GM21825 (cell line): ENCODE measurements around the gene POLR1G.
"Not testable (repeated sequence)": the region's sequence is repeated elsewhere in the genome, so short reads cannot be mapped to it uniquely, and the experiment has no call there.

ENCODE experiments used
- ATAC-seq: cut with Tn5 transposase; IDR thresholded peaks from one replicate; pipeline ENCODE4 v1.9.1; 2021; ENCODE audit warnings: mild to moderate bottlenecking, moderate library complexity; ENCODE audit not compliant: unreplicated experiment

Gene POLR1G

DNA sequence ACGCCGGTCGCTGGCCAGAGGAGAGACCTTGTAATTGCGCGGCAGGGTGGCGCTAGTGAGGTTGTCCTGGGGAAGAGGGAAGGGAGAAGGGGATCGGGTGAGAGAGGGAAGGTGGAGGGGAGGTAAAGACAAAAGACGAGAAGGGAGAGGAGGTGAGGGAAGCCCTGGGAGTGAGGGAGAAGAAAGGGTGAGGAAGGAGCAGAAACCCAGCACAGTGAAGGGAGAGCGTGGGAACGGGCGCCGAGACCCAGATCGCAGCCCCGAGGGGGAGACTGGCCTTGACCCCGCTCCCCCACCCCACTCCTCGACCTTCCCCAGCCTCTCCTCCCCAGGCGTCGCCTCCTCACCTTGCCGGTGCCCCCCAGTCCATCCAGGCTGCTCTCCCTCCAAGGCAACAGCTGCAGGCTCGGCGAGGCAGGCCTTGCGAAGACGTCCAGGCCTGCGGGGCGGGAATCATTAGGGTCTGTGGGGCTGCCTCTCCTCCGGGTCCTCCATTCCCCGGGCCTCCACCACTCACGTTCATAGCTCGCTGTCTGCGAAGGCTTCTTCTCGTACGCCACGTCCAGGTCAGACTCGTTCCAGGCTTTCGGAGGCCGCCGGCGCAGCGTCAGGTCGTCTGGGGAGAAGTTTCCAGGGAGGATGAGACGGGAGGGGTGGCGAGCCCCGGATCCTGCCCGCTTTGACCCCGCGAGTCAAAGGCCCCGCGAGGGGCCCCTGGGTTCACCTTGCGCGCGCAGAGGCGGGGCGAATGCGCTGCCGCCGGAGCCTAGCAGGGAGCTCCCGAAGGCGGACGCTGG is 10.4 kb upstream of the POLR1G start:
- ATAC-seq = no peak

DNA sequence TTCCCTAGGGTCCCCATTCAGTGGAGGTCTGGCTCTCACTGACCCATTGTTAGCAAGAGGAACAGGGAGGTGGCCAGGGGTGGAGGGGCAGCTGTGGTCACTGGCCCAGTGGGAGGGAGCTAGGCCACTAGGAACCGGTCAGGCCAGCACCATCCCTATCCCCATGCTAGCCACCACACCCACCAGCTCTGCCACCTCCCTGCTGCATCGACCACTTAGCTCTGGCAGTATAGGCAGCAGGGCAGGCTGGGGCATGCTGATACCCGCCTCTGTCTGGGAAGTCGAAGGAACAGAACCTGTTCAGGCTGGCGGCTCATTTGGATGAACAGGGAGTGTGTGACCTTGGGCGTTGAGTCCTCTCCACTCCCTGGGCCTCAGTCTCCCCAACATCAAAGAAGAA is 6.3 kb upstream of the POLR1G start:
- ATAC-seq = no peak

- ATAC-seq = no peak
Measured at GRCh38 chr19:45401815-45402214, 4.6 kb upstream of the POLR1G start.

DNA sequence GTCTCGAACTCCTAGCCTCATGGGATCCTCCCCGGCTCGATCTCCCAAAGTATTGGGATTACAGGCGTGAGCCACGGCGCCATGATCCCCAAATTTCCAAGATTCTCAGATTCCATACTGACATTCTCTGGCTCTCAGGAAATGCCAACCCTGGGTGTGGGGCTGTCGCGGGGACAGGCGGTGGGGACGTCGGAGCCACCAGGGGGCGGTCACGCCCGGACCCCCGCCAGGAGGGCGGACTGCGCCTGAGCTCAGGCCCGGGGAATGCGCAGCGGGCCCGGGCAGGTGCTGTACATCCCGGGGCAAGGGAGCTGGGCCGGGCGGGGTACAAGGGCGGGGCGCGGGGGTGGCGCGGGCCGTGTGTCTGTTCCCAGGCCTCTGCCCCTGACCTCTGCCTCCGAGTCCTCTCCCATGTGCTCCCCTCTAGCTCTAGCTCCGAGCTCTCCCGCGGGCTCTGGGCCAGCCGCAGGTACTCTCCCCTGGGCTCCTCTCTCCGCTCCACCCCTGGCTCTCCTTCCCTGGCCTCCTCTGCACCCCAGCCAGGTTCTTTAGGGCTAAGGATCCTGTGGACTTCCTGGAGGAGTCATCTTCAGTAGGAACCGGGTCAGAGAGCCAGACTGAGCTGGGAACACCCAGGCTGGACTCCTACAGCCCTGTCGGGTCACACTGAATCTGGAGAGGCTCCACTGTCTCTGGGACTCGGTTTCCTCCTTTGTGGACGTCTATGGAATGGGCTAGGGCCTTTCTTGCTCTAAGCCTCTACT is 4.0 kb upstream of the POLR1G start:
- ATAC-seq = no peak

- no peak for ATAC-seq
Measured at GRCh38 chr19:45403272-45403671, 3.2 kb upstream of the POLR1G start.

DNA sequence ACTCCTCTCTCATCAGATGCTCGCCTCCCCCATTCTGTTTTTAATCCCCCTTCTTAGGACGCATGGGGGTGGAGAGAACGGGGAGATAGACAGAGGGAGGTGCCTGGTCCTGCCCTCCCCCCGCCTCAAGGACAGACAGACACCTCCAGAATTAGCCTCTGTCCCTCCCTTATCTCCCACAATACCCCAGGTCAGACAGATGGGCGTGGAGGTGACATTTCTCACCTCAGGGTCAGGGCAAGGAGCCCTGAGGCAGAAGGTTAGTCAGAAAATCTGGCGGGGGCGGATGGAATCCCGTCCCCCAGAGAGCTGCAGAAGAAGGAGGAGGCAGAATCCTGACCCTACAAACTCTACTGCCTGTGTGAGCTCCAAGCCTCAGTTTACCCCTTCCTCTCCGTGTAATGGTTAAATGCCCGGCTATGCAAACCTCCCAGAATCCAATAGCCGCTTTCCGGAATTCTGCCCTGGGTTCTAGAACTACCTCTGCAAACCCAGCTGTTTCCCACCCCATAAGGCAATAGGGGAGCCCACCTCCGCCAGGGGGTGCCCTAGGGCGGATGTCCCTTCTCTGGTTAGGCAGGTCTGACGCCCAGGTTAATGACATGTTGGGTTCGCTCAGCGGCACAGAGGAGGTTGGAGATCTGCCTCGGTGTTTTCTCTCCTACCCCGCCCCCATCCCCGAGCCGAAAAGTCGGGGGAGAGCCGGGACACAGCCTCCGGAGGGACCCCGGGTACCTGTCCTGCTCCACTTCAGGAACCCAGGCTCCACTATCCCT is 2.5 kb upstream of the POLR1G start:
- ATAC-seq = no peak

DNA sequence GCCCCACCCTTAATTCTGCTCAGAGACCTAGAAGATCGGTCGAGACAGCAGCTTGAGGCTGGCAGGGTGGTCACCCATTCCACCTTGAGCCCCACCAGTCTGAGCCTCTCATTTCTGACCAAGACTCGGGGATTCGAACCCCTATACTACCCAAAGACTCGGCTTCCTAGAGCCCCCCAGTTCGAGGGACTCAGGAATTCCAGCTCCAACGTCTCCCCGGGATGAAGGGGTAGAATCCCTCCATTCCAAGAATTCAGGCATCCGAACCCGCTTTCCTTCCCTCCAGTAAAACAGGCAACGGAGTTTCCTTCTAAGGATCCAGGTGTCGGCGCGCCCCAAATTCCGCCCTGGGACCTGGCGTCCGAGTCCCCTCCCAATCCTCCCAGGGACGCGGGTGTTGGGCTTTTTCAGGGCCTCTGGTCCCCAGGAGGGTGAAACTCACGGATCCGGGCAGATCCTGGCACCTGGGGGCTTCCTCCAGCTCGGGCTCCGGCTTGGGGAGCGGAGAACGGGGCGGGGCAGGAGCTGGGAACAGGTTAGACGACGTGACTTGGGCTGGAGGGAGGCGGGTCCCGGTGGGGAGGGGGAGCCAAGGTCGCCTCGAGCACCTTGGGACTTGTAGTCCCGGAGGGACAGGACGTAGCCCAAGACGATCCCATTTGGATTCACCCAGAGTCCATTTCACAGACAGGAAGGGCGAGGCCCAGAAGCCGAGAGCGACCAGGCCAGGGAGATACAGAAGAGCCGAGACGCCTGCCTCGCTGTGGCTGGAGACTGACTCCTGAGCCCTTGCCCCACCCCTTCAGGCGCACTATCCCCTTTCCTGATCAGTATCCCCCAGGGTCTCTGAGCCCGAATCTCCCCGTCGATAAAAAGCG is 1.6 kb upstream of the POLR1G start, which contains the start of gene PPP1R13L:
Gene PPP1R13L, minus strand, starts transcription at position 513 of the 878 bp plus-strand sequence. CDS start 6,751 bp downstream, outside the sequence.
- peak; percentile 20 for ATAC-seq

DNA sequence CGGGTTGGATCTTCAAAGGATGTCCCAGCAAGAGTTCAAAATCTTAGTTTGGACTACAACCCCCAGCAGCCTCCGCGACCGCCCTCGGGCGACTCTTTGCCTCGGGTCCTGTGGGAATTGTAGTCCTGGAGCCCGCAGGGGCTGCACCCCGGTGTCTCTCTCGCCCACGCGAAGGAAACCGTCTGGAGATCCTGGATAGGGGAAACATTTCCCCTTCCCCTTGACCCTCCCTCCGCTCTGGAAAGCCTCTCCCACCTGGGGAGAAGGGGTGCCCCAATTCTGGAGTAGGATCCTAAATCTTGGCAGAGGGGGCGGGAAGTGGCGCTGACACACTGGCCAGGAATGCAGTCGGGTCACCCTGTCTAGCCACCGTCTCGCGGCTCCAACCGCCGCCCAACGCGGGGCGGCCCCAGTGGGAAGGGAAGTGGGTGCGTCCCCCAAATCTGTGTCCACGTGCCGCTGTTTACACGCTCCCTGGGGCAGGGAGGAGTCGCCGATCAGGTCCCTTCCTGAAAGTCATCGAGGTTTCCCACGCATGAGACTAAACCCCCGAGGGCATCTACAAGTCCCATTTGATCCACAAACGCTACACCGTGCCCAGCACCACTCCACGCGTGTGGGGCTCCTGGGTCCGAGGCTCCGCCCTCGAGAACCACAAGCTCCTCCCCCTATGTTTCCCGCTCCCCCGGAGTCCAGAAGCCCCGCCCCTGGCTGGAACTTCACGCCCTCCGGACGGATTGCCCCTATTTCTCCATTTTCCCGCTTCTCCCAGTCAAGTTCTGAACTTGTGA is 814 bp upstream of the POLR1G start:
- peak; percentile 48 for ATAC-seq

- ATAC-seq = no peak
Measured at GRCh38 chr19:45407091-45407375, 589 bp downstream of the POLR1G start.

DNA sequence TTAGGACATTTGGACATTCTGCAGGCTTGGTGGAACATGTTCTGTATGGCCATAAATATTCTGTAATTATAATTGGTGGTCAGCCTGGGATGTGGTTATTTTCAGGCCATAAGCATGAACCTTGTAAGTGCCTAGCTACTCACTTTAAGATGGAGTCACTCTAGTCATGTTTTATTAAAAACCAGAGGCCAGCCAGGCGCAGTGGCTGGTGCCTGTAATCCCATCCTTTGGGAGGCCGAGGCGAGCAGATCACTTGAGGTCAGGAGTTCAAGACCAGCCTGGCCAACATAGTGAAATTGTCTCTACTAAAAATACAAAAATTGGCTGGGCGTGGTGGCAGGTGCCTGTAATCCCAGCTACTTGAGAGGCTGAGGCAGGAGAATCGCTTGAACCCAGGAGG is 1.1 kb downstream of the POLR1G start:
- ATAC-seq = not testable (repeated sequence)

DNA sequence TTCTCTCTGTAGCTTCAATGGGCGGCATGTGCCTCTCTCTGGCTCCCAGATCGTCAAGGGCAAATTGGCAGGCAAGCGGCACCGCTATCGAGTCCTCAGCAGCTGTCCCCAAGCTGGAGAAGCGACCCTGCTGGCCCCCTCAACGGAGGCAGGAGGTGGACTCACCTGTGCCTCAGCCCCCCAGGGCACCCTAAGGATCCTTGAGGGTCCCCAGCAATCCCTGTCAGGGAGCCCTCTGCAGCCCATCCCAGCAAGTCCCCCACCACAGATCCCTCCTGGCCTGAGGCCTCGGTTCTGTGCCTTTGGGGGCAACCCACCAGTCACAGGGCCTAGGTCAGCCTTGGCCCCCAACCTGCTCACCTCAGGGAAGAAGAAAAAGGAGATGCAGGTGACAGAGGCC is 1.7 kb downstream of the POLR1G start:
- ATAC-seq = no peak

DNA sequence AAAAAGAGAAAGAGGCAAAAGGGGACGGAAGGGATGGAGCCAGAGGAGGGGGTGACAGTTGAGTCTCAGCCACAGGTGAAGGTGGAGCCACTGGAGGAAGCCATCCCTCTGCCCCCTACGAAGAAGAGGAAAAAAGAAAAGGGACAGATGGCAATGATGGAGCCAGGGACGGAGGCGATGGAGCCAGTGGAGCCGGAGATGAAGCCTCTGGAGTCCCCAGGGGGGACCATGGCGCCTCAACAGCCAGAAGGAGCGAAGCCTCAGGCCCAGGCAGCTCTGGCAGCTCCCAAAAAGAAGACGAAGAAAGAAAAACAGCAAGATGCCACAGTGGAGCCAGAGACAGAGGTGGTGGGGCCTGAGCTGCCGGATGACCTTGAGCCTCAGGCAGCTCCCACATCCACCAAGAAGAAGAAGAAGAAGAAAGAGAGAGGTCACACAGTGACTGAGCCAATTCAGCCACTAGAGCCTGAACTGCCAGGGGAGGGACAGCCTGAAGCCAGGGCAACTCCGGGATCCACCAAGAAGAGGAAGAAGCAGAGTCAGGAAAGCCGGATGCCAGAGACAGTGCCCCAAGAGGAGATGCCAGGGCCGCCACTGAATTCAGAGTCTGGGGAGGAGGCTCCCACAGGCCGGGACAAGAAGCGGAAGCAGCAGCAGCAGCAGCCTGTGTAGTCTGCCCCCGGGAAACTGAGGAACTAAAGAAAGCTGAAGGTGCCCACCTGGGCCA is 2.5 kb downstream of the POLR1G start:
- ATAC-seq = no peak

DNA sequence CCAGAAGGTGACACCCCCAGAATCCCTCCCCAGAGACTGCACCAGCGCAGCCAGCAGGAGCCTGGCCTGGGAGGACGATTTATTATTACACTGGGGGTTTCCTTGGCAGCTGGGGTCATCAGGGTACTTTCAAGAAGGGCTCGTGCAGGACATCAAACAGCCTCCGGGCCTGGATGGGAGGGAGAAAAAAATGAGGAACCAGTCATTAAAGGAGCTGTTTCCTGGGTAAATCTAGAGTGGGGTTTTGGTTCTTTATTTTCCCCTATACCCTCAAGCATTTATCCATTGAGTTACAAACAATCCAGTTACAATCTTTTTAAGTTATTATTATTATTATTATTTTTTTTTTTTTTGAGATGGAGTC is 3.1 kb downstream of the POLR1G start:
- no peak for ATAC-seq

DNA sequence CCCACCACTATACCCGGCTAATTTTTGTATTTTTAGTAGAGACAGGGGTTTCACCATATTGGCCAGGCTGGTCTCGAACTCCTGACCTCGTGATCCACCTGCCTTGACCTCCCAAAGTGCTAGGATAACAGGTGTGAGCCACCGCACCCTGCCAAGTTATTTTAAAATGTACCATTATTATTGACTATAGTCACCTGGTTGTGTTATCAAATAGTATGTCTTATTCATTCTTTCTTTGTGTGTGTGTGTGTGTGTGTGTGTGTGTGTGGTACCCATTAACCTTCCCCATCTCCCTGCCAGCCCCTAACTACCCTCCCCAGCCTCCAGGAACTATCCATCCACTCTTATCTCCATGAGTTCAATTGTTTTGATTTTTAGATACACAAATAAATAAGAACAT is 3.9 kb downstream of the POLR1G start:
- ATAC-seq = not testable (repeated sequence)

DNA sequence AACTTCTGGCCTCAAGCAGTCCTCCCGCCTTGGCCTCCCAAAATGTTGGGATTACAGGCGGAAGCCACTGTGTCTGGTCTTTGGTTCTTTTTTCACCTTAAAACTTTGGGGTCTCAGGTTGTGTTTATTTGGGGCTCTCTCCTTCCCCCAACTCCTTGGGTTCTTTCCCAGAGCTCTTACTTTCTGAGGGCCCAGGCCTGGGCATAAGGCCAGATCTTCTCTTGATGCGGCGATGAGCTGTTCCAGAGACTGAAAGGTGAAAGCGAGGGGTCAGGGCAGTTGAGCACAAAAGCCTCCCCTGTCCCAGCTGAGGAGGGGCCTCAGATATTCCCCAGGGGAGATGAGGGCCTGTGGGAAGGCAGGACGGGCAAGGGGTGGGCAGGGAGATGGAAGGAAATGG is 7.1 kb downstream of the POLR1G start:
- ATAC-seq = no peak

GRCh38 chr19:45414468-45414867 is 8.0 kb downstream of the POLR1G start:
- no peak for ATAC-seq

- no peak for ATAC-seq
Measured at GRCh38 chr19:45417151-45417550, 10.7 kb downstream of the POLR1G start.

DNA sequence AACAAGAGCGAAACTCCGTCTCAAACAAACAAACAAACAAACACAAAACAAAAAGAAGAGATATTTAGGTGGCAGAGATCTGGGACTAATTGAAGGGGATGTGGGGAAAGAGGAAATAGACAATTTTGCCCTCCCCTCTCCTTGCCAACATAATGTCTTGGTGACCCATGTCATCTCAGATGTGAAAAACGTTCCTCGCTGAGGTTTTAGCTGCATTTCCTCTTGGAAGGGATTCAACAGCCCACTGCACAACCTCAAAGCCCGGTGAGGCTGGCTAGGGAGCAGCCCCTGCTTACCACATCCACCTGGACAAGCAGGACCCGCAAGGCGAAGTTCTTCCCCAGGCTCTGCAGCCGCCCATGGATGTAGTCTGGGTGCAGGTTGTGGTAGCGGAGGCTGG is 12.4 kb downstream of the POLR1G start:
- ATAC-seq = no peak

- peak; percentile 44 for ATAC-seq
Measured at GRCh38 chr19:45419396-45419795, 13.0 kb downstream of the POLR1G start.
